GM19238 (cell line): ENCODE data around the gene FXYD5.

Experiments
- DNase-seq: peaks from one replicate; pipeline ENCODE4 v3.0.0; 2011; ENCODE audit warnings: low spot score; ENCODE audit not compliant: insufficient read length

The FXYD5 gene

GRCh38 chr19:35154525-35155406 is at the start of gene FXYD5:
FXYD5 (plus strand) TSS chr19:35154735; CDS start chr19:35155551, 816 bp downstream.
- DNase-seq: peak; percentile 71

- no peak for DNase-seq
Observed at GRCh38 chr19:35105047-35105410, 49.5 kb upstream of the FXYD5 start.

GRCh38 chr19:35105411-35106290 is 48.9 kb upstream of the FXYD5 start:
- DNase-seq: no peak

- no peak for DNase-seq
Observed at GRCh38 chr19:35106291-35106583, 48.3 kb upstream of the FXYD5 start.

GRCh38 chr19:35106898-35107541 is 47.5 kb upstream of the FXYD5 start:
- no peak for DNase-seq

- DNase-seq: no peak
Observed at GRCh38 chr19:35107545-35107944, 47.0 kb upstream of the FXYD5 start.

GRCh38 chr19:35108730-35109129 is 45.8 kb upstream of the FXYD5 start:
- no peak for DNase-seq

GRCh38 chr19:35109395-35110112 is 45.0 kb upstream of the FXYD5 start:
- DNase-seq: no peak

- no peak for DNase-seq
Observed at GRCh38 chr19:35110974-35111373, 43.6 kb upstream of the FXYD5 start.

- DNase-seq: no peak
Observed at GRCh38 chr19:35112995-35113688, 41.4 kb upstream of the FXYD5 start.

GRCh38 chr19:35114353-35115176 is 40.0 kb upstream of the FXYD5 start:
- peak; percentile 76 for DNase-seq

GRCh38 chr19:35115177-35115951 is 39.2 kb upstream of the FXYD5 start, which contains the start of gene FXYD3:
FXYD3 (plus strand) TSS chr19:35115823; CDS start chr19:35119377, 3,554 bp downstream.
- no peak for DNase-seq

GRCh38 chr19:35116072-35116801 is 38.3 kb upstream of the FXYD5 start:
- DNase-seq: no peak

GRCh38 chr19:35117116-35117515 is 37.4 kb upstream of the FXYD5 start:
- no peak for DNase-seq

GRCh38 chr19:35117799-35118198 is 36.7 kb upstream of the FXYD5 start:
- DNase-seq: no peak

GRCh38 chr19:35118268-35119020 is 36.1 kb upstream of the FXYD5 start:
- DNase-seq: no peak

- no peak for DNase-seq
Observed at GRCh38 chr19:35119091-35119490, 35.4 kb upstream of the FXYD5 start.
